HuH-7 (cell line): ENCODE data around the gene HAPLN2.
A peak's percentile ranks its signal among the peaks of the same experiment; 100 is the strongest.

Experiments
- DNase-seq: peaks from one replicate; pipeline ENCODE4 v3.0.0; 2011; ENCODE audit warnings: low spot score

Gene HAPLN2

DNA sequence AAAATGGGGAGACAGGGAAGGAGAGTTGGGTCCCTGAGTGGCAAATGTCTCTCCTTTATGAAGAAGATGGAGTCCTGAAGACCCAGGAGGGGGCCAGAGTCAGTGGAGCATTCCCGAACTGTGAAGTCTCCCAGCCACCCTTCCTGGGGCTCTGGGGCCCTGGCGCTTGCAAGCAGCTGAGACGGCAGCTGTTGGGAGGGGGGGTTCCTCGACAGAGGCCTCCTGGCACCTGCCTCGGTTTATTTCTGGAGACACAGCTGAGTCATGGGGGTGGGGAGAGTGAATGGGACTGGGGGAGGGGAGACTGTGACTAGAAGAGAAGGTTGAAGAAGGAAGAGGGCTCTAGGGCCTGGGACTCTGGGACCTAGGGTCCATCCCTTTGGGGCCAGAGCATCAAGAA lies 44.0 kb downstream of the HAPLN2 start:
- no peak for DNase-seq

DNA sequence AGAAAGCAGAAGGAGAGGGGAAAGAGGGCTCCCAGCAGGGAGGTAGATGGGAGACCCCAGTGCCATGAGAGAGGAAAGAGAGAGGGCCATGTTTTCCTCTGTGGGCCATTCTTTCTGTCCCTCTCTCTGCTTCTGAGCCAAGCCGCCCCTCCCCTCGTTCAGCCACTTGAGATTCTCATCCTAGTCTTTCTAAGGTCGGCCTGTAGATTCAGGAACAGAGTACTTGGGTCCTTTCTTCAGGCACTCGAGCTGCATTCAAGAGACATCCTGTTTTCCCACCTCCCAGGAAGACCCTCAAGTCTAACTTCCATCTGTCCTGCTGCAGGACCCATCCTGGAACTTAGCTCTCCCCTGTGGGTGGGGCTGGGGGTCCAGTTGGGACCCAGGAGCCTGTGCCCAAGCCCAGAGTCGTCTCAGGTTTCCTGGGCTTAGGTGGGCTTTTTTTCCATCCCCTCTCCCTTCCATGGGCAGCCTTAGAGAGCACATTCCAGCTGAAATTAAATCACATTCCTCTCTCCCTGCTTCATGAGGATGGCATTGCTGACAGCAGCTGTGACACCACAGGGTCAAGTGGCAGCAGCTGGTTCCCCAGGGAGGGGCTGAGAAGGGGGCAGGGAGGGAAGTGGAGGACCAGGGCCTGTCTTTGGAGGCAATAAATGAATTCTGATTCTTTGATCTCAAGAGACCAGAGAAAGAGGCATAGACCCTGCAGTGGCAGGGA lies 45.0 kb downstream of the HAPLN2 start:
- no peak for DNase-seq

GRCh38 chr1:156664767-156665411 lies 45.7 kb downstream of the HAPLN2 start:
- peak; percentile 69 for DNase-seq

GRCh38 chr1:156665539-156665938 lies 46.3 kb downstream of the HAPLN2 start:
- DNase-seq, result no peak

DNA sequence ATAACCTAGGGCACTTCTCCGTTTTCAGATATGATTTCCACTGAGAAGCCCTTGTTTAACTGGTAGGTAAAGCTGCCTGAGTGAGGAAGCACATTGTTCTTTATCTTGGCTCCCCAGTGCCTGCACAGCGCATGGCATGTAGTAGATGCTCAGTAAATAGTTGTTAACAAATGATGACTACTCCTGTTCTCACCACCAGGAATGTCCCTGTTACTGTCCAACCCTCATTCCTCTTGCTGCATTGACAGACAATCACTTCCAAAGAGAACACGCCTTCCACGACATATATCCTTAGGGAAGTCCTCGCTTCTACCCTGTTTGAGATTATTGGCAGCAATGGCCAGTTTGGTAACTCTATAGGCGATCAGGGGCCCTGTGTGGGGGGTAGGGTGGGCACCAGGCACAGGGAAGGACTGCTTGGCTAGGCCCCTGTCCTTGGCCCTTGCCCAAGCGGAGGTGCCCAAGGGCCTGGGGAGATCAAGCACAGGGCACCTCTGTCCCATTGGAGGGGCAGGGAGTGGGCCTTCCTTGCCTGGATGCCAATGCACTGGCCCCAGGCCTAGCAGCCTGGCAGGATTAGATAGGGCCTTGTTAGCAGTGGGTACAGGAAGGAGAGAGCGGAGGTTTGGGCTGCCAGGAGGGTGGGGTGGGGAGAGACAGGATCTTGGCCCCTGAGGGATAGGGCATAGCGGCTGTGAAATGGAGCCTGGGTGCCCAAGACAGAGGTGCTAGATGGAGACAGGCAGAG lies 47.8 kb downstream of the HAPLN2 start:
- no peak for DNase-seq

DNA sequence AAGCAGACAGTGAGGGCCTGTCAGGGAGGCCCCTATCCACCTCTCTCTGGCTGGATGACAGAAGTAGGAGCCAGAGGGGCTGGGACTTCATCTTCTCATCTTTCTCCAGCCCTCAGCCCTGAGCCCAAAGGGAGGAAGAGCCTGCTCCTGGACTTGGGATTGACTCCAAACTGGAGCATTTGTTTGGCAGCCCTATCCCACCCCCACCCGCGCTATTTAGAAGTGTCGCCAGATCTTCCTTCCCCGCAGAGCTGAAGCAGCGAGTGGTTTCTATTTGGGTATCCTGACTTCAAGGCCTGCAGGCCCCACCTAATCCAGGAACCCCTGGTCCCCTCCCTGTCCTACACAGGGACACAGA lies 48.4 kb downstream of the HAPLN2 start:
- no peak for DNase-seq

DNA sequence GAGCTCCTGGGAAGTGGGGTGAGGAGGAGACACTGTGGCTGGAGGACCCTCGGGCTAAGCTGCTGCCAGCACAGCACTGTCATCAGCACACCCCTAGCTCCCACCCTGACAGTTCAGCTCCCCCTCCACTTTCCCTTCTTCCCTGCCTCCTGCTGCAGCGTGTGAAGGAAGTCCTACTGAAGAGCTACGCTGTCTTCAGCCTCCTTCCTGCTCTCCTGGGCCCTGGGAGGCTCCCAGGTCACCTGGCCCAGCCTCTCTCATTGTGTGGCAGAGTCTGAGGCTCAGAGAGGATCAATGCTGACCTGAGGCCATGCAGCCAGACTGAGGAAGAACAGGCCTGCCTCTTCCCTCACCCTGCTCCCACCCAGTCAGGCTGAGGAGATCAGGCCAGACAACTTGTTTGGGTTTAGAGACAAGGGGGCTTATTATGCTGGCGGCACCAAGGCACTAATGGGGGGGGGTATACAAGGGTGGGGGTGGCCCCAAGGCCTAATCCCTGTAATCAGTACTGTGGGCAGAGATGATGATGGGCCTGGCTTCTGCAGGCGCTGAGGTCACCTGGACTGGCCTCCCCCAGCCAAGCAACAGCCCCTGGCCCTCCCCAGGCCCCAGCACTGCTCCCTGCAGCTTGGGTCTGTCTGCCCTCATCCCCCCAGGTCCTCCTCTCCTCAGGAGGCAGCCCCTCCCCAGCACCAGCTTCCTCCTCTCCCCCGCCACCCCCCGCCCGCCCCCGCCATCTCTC lies 48.9 kb downstream of the HAPLN2 start:
- no peak for DNase-seq

- no peak for DNase-seq
Observed at GRCh38 chr1:156668801-156669637, 49.8 kb downstream of the HAPLN2 start.

DNA sequence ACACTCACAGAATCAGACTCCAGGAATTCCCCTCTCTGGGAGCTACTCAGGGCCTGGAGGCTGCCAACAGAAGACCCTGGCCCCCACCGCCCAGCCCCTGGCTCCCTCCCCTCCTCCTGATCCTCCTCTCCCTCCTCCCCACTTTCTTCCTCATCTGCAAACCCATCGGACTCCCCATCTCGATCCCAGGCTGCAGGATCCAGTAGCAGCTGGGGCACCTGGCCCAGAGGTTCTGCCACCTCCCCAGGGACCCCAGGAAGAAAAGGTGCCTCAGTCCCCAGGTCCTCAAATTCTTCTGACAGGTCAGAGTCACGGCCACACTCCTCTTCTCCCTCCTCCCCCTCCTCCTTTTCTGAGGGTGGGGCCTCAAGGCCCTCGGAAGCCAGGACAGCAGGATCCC lies 50.6 kb downstream of the HAPLN2 start:
- no peak for DNase-seq

DNA sequence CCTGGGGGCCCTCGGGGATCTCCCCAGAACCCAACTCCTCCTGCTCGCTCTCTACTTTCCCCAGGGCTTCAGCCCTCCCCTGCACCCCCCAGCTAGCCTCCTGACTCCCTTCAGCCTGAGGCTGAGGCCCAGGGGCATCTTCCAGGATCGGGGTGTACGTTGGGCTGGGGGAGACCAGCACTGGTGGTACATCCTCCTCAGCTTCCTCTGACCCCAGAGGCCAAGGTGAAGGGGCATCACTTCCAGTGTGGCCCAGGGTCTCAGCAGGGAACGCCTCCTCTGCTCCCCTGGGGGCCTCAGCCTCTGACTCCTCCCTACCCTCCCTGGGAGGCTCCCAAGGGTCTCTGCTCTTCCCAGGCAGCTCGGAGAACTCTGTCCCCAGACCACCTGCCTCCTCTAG lies 51.1 kb downstream of the HAPLN2 start:
- no peak for DNase-seq

DNA sequence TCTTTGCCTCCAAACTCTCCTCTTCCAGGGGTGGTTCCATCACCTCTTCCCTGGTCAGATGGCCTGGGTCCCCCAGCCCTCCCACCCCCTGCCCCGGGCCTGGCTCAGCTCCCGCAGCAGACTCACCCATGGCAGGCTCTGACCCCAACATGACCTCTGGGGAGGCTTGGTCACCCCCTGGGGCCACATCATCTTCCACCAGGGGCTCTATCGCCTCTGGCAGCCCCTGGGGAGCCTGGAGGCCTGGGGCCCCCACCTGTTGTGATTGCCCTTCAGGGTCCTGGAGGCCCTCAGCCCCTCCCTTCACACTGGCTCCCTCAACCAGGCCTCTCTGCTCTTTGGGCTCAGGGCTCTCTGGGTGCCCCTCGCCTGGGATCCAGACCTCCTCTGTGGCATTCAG lies 51.6 kb downstream of the HAPLN2 start:
- DNase-seq, result no peak

- DNase-seq, result no peak
Observed at GRCh38 chr1:156671804-156672203, 52.6 kb downstream of the HAPLN2 start.

GRCh38 chr1:156673387-156674121 lies 54.3 kb downstream of the HAPLN2 start:
- no peak for DNase-seq
